ENCODE data around the gene TUBB2B. TPM values are rescaled to one million over a fixed set of nuclear protein-coding genes. Genes with fewer than 3 reads are reported as not detected.
A peak's percentile ranks its signal among the peaks of the same experiment; 100 is the strongest.

TUBB2B gene
- total and polyA plus RNA-seq, 9 of the 15 experiments (the other 6 are each of a cell fraction or from before 2014, with no cell fraction given): 0.11 to 9.7 (median 4.6) TPM

GRCh38 chr6:3176562-3177355 is 50.7 kb downstream of the TUBB2B start (continued):
- TF ChIP-seq TBL1XR1 (IDR thresholded peaks at IDR 0.05; ENCODE audit: low read length in 2 of 2): peak in 1 of 2 experiments; percentile 80; a peak in 2 of 4 replicates
- TF ChIP-seq ATF1 (CRISPR knock-in tag; IDR thresholded peaks at IDR 0.05): peak; percentile 65
- peak; percentile 97 for TF ChIP-seq ATF1 (tag; IDR thresholded peaks at IDR 0.05)
- TF ChIP-seq FOS (IDR thresholded peaks at IDR 0.05; ENCODE audit: extremely low read depth, insufficient read length): peak; percentile 50
- no peak for TF ChIP-seq PHF8 (IDR thresholded peaks at IDR 0.05; ENCODE audit: borderline replicate concordance, low read length)
- TF ChIP-seq HBP1 (CRISPR knock-in tag; IDR thresholded peaks at IDR 0.05): no peak
- no peak for TF ChIP-seq ZNF24 (IDR thresholded peaks at IDR 0.05)
- no peak for TF ChIP-seq TEAD4 (IDR thresholded peaks at IDR 0.05; ENCODE audit: low read length)
- TF ChIP-seq TEAD4 (CRISPR knock-in tag; IDR thresholded peaks at IDR 0.05; ENCODE audit: borderline replicate concordance): no peak
- no peak for TF ChIP-seq NR1H2 (CRISPR knock-in tag; IDR thresholded peaks at IDR 0.05)
- peak; percentile 76 for TF ChIP-seq SMARCE1 (IDR thresholded peaks at IDR 0.05)
- TF ChIP-seq ZNF318 (IDR thresholded peaks at IDR 0.05; ENCODE audit: borderline replicate concordance in 1 of 2, low read depth in 1 of 2): peak in 1 of 2 experiments; percentile 66; a peak in 1 of 4 replicates
- peak in 1 of 2 experiments; percentile 30; a peak in 2 of 4 replicates for TF ChIP-seq NRF1 (conservative IDR thresholded peaks at IDR 0.05 in 1 of 2, IDR thresholded peaks at IDR 0.05 in 1 of 2)
- no peak for TF ChIP-seq ZNF766 (CRISPR knock-in tag; conservative IDR thresholded peaks at IDR 0.05)
- no peak for TF ChIP-seq RFX1 (IDR thresholded peaks at IDR 0.05)
- TF ChIP-seq CAMTA2 (CRISPR knock-in tag; conservative IDR thresholded peaks at IDR 0.05): no peak
- peak; percentile 49 for TF ChIP-seq CBFA2T2 (conservative IDR thresholded peaks at IDR 0.05)
